RWPE2 (cell line): ENCODE data around the gene SCYGR1.

ENCODE experiments used
- ATAC-seq: fragments of 200-7000 bp; cut with Tn5 transposase; 3 replicates; pipeline ENCODE4 v1.9.1; 2021; ENCODE audit warnings: low read depth
- DNase-seq: peaks from one replicate; pipeline ENCODE4 v3.0.0-alpha.2; 2020; ENCODE audit warnings: low spot score
- H3K27ac ChIP-seq: fragments of 450-650 bp; 2 replicates; pipeline ENCODE4 v1.5.1; 2017; ENCODE audit warnings: mild to moderate bottlenecking; ENCODE audit not compliant: poor library complexity, severe bottlenecking
- H3K27me3 ChIP-seq: fragments of 250-450 bp; sonication (Bioruptor Pico); 2 replicates; pipeline ENCODE4 v1.5.1; 2021; ENCODE audit warnings: mild to moderate bottlenecking, moderate library complexity; ENCODE audit not compliant: insufficient read depth, poor library complexity, severe bottlenecking
- H3K36me3 ChIP-seq: fragments of 250-450 bp; sonication (Bioruptor Pico); 2 replicates; pipeline ENCODE4 v1.5.1; 2020; ENCODE audit warnings: low read depth, mild to moderate bottlenecking, moderate library complexity
- H3K4me1 ChIP-seq: fragments of 250-450 bp; sonication (Bioruptor Pico); 2 replicates; pipeline ENCODE4 v1.5.1; 2021; ENCODE audit warnings: mild to moderate bottlenecking, moderate library complexity; ENCODE audit not compliant: insufficient read depth, poor library complexity, severe bottlenecking
- H3K4me3 ChIP-seq: fragments of 250-450 bp; sonication (Bioruptor Pico); 2 replicates; pipeline ENCODE4 v1.5.1; 2021; ENCODE audit warnings: mild to moderate bottlenecking, moderate library complexity; ENCODE audit not compliant: severe bottlenecking
- H3K9me3 ChIP-seq: fragments of 250-450 bp; sonication (Bioruptor Pico); 2 replicates; pipeline ENCODE4 v1.5.1; 2021; ENCODE audit warnings: mild to moderate bottlenecking, moderate library complexity; ENCODE audit not compliant: severe bottlenecking
- CTCF ChIP-seq: fragments of 450-650 bp; IDR thresholded peaks from one replicate; pipeline ENCODE4 v1.5.1; 2017; ENCODE audit warnings: mild to moderate bottlenecking, moderate library complexity; ENCODE audit not compliant: poor library complexity, severe bottlenecking

Gene SCYGR1

GRCh38 chr2:227397562-227397961, 9.8 kb upstream of the SCYGR1 start:
- no peaks in the 10 kb centered on the region for H3K27me3 ChIP-seq
- H3K36me3 ChIP-seq, result no peaks in the 10 kb centered on the region
- peaks cover 15% of the 10 kb centered on the region for H3K4me1 ChIP-seq
- ATAC-seq, result 0 out of 3 replicates have a peak, but pooled peaks have one; percentile 28
- H3K27ac ChIP-seq, result no peak overlapping the region
- TF ChIP-seq CTCF, result no peak
- DNase-seq, result no peak
- no peak overlapping the region for H3K4me3 ChIP-seq
- H3K9me3 ChIP-seq, result no peaks in the 10 kb centered on the region

- TF ChIP-seq CTCF, result no peak
Measured at GRCh38 chr2:227395556-227395955, 7.8 kb upstream of the SCYGR1 start.

GRCh38 chr2:227394401-227394800, 6.7 kb upstream of the SCYGR1 start:
- no peaks in the 10 kb centered on the region for H3K9me3 ChIP-seq
- H3K27ac ChIP-seq, result no peak overlapping the region
- TF ChIP-seq CTCF, result no peak

More at GRCh38 chr2:227395556-227395955, 7.8 kb upstream of the SCYGR1 start:
- Histone ChIP-seq H3K36me3 (no peaks in the 10 kb centered on the region), H3K27me3 (no peaks in the 10 kb centered on the region), H3K4me1 (peaks cover 14% of the 10 kb centered on the region), H3K4me3 (no peak overlapping the region), H3K27ac (peak overlapping the region; percentile 59), H3K9me3 (no peaks in the 10 kb centered on the region)
- ATAC-seq, result peak; percentile 94
- DNase-seq, result no peak

GRCh38 chr2:227390468-227391256, 2.9 kb upstream of the SCYGR1 start:
- Histone ChIP-seq H3K4me1 (peaks cover 33% of the 10 kb centered on the region), H3K27me3 (no peaks in the 10 kb centered on the region), H3K36me3 (no peaks in the 10 kb centered on the region), H3K4me3 (no peak overlapping the region), H3K9me3 (no peaks in the 10 kb centered on the region), H3K27ac (no peak overlapping the region)
- DNase-seq (no peak), ATAC-seq (no peak)
- TF ChIP-seq CTCF, result no peak

More at GRCh38 chr2:227394401-227394800, 6.7 kb upstream of the SCYGR1 start:
- Histone ChIP-seq H3K27me3 (no peaks in the 10 kb centered on the region), H3K36me3 (no peaks in the 10 kb centered on the region), H3K4me1 (peaks cover 16% of the 10 kb centered on the region), H3K4me3 (no peak overlapping the region)
- no peak for ATAC-seq
- no peak for DNase-seq

- TF ChIP-seq CTCF, result no peak
- no peaks in the 10 kb centered on the region for H3K27me3 ChIP-seq
- ATAC-seq (no peak), DNase-seq (no peak)
- no peaks in the 10 kb centered on the region for H3K9me3 ChIP-seq
- no peaks in the 10 kb centered on the region for H3K36me3 ChIP-seq
- no peak overlapping the region for H3K4me3 ChIP-seq
- no peak overlapping the region for H3K27ac ChIP-seq
- H3K4me1 ChIP-seq, result peaks cover 24% of the 10 kb centered on the region
Measured at GRCh38 chr2:227389661-227390060, 1.9 kb upstream of the SCYGR1 start.
